Measurements from ENCODE around the gene CTAGE1.

CTAGE1 gene

GRCh38 chr18:22363867-22364463 is 53.8 kb downstream of the CTAGE1 start:
- no CpG with 5 or more reads among the region's 1 CpG for WGBS, 2 experiments (ENCODE audit: insufficient coverage in 2 of 2)
- no peak overlapping the region for H3K27ac ChIP-seq (ENCODE audit: low read depth, low read length, severe bottlenecking)
- H3K4me1 ChIP-seq (ENCODE audit: control insufficient read depth, insufficient read depth, low read length, poor library complexity, severe bottlenecking): no peaks in the 10 kb centered on the region
- H3K36me3 ChIP-seq (ENCODE audit: control insufficient read depth, insufficient read depth, low read length): no peaks in the 10 kb centered on the region
- H3K9me3 ChIP-seq (ENCODE audit: control insufficient read depth, low read length): no peaks in the 10 kb centered on the region
- no peak overlapping the region for H3K4me3 ChIP-seq (ENCODE audit: extremely low read depth, insufficient read depth, low read length, poor library complexity, severe bottlenecking)

Measured in mesodermal cell (in vitro differentiated cells).